K562 (cell line): ENCODE measurements around the gene CCDC85C. TPM values are rescaled to one million over a fixed set of nuclear protein-coding genes. Genes with fewer than 3 reads are reported as not detected.
A peak's percentile ranks its signal among the peaks of the same experiment; 100 is the strongest.

Experiments
- BACH1 ChIP-seq: fragments of 200-800 bp; sonication (Bioruptor generic); IDR thresholded peaks from 2 replicates; pipeline ENCODE4 v1.6.1; 2016; ENCODE audit warnings: missing genetic modification characterization, missing compliant biosample characterization
- CREB1 ChIP-seq, 2 experiments: sonication (generic) in 1 of 2; formaldehyde crosslinking in 1 of 2; IDR thresholded peaks; 2 replicates each; pipeline versions ENCODE4 v1.6.1 to v1.8.0; 2012 to 2022; ENCODE audit warnings: inconsistent platforms in 1 of 2, mild to moderate bottlenecking in 1 of 2, missing genetic modification reagents in 1 of 2, moderate library complexity in 1 of 2
- DIDO1 ChIP-seq: fragments of 450-650 bp; IDR thresholded peaks from 2 replicates; pipeline ENCODE4 v1.6.1; 2016; ENCODE audit warnings: low read depth, missing biosample characterization, missing genetic modification characterization
- GATAD2B ChIP-seq: fragments of 450-650 bp; IDR thresholded peaks from 2 replicates; pipeline ENCODE4 v1.6.1; 2017; ENCODE audit warnings: mild to moderate bottlenecking, borderline replicate concordance
- L3MBTL2 ChIP-seq: fragments of 450-650 bp; IDR thresholded peaks from 2 replicates; pipeline ENCODE4 v1.6.1; 2016; ENCODE audit warnings: mild to moderate bottlenecking, moderate library complexity
- LCOR ChIP-seq: sonication (generic); formaldehyde crosslinking; IDR thresholded peaks from 2 replicates; pipeline ENCODE4 v1.8.0; 2022; ENCODE audit warnings: mild to moderate bottlenecking, missing genetic modification reagents
- MAFK ChIP-seq: IDR thresholded peaks from 2 replicates; pipeline ENCODE4 v1.6.1; 2011; ENCODE audit warnings: low read length, improper control_type of control experiment
- MYC ChIP-seq, 2 experiments: fragments of 250-450 bp in 1 of 2; sonication (Bioruptor Pico) in 1 of 2; IDR thresholded peaks; 2 replicates each; pipeline versions ENCODE4 v1.5.1 to v1.6.1; 2012 to 2021; ENCODE audit warnings: low read depth in 2 of 2, borderline replicate concordance in 1 of 2, improper control_type of control experiment in 1 of 2, low read length in 1 of 2, mild to moderate bottlenecking in 1 of 2, moderate library complexity in 1 of 2
- NR2F6 ChIP-seq: fragments of 450-650 bp; formaldehyde crosslinking; IDR thresholded peaks from 2 replicates; pipeline ENCODE4 v1.4.0; 2020; ENCODE audit warnings: mild to moderate bottlenecking
- PHF8 ChIP-seq: fragments of 200-600 bp; sonication (generic); IDR thresholded peaks from 2 replicates; pipeline ENCODE4 v1.6.1; 2012; ENCODE audit warnings: mixed run types, mild to moderate bottlenecking, inconsistent platforms, low read length, moderate library complexity, borderline replicate concordance
- POLR2H ChIP-seq: IDR thresholded peaks from 2 replicates; pipeline ENCODE4 v1.6.1; 2016; ENCODE audit warnings: missing genetic modification characterization, low read depth, mild to moderate bottlenecking, control low read depth, missing compliant biosample characterization, moderate library complexity
- RBFOX2 ChIP-seq: fragments of 200-400 bp; formaldehyde crosslinking; IDR thresholded peaks from 2 replicates; pipeline ENCODE4 v1.6.1; 2017; ENCODE audit warnings: low read depth, mild to moderate bottlenecking, low read length, moderate library complexity
- SNIP1 ChIP-seq: fragments of 450-650 bp; IDR thresholded peaks from 2 replicates; pipeline ENCODE4 v1.7.1; 2017; ENCODE audit warnings: low read depth, mild to moderate bottlenecking
- TFAP4 ChIP-seq: sonication (generic); formaldehyde crosslinking; IDR thresholded peaks from 2 replicates; pipeline ENCODE4 v1.8.0; 2022; ENCODE audit warnings: missing genetic modification reagents, mild to moderate bottlenecking, moderate library complexity, borderline replicate concordance
- TSC22D4 ChIP-seq: fragments of 450-650 bp; IDR thresholded peaks from 2 replicates; pipeline ENCODE4 v1.6.1; 2016; ENCODE audit warnings: missing genetic modification characterization, missing biosample characterization, control low read depth
- ZC3H11A ChIP-seq: IDR thresholded peaks from 2 replicates; pipeline ENCODE4 v1.6.1; 2012; ENCODE audit warnings: low read depth, low read length, improper control_type of control experiment
- ZFP36 ChIP-seq: fragments of 150-350 bp; IDR thresholded peaks from 2 replicates; pipeline ENCODE4 v1.6.1; 2018; ENCODE audit warnings: low read length, low read depth; ENCODE audit not compliant: partially characterized antibody
- ZNF436 ChIP-seq: fragments of 250-450, 450-650 bp; sonication (Bioruptor Pico); formaldehyde crosslinking; IDR thresholded peaks from 2 replicates; pipeline ENCODE4 v1.7.0; 2020; ENCODE audit warnings: mild to moderate bottlenecking
- ZNF583 ChIP-seq: fragments of 250-450 bp; sonication (Bioruptor Pico); IDR thresholded peaks from 2 replicates; pipeline ENCODE4 v1.4.0; 2020
- polyA plus RNA-seq, 8 experiments: library from polyadenylated mRNA; depleted of rRNA in 4 of 8; stranded (reverse) in 5 of 8; unstranded in 3 of 8; fragments of >200 nt; fragmentation: Nextera tagmentation in 2 of 8; fragmentation: Illumina TruSeq in 1 of 8; extraction: Ambion mirVana in 2 of 8; extraction: Trizol in 1 of 8; gene quantifications; 2 replicates each; pipeline versions ENCODE4 v1.2.1 to v1.2.3, GENCODE V29; 2011 to 2014; ENCODE audit warnings: inconsistent platforms in 1 of 8, missing spikeins in 1 of 8
- total RNA-seq, 7 experiments: library from RNA; depleted of rRNA in 6 of 7; stranded (reverse); fragments of >200 nt in 6 of 7; fragmentation: Illumina TruSeq in 2 of 7; extraction: Trizol in 2 of 7; gene quantifications; 2 replicates each; pipeline versions ENCODE4 v1.2.1 to v1.2.3, GENCODE V29; 2011 to 2021; ENCODE audit warnings: low replicate concordance in 1 of 7
- TF ChIP-seq, protein P1 (sequence below): fragments of 200-400 bp; formaldehyde crosslinking; IDR thresholded peaks from 2 replicates; pipeline ENCODE4 v1.6.1; 2017; ENCODE audit warnings: mild to moderate bottlenecking, low read depth, low read length, moderate library complexity
- TF ChIP-seq, protein P2 (sequence below): fragments of 250-450 bp; sonication (Bioruptor Pico); IDR thresholded peaks from 2 replicates; pipeline ENCODE4 v1.9.0; 2021; ENCODE audit warnings: mild to moderate bottlenecking, inconsistent platforms

Gene CCDC85C
- total and polyA plus RNA-seq, 9 of the 15 experiments (the other 6 are each of a cell fraction or from before 2014, with no cell fraction given): 0.18 to 22.0 (median 6.3) TPM

- TF ChIP-seq, protein P1, sequence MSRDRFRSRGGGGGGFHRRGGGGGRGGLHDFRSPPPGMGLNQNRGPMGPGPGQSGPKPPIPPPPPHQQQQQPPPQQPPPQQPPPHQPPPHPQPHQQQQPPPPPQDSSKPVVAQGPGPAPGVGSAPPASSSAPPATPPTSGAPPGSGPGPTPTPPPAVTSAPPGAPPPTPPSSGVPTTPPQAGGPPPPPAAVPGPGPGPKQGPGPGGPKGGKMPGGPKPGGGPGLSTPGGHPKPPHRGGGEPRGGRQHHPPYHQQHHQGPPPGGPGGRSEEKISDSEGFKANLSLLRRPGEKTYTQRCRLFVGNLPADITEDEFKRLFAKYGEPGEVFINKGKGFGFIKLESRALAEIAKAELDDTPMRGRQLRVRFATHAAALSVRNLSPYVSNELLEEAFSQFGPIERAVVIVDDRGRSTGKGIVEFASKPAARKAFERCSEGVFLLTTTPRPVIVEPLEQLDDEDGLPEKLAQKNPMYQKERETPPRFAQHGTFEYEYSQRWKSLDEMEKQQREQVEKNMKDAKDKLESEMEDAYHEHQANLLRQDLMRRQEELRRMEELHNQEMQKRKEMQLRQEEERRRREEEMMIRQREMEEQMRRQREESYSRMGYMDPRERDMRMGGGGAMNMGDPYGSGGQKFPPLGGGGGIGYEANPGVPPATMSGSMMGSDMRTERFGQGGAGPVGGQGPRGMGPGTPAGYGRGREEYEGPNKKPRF: no peak
- TF ChIP-seq ZC3H11A: no peak
- TF ChIP-seq ZNF583: no peak
- TF ChIP-seq NR2F6 (CRISPR knock-in tag): no peak
- no peak for TF ChIP-seq LCOR (CRISPR knock-in tag)
- 0 out of 2 replicates have a peak, but pooled peaks have one; percentile 19 for TF ChIP-seq MYC (IDR thresholded peaks at IDR 0.05; ENCODE audit: low read depth, low read length)
- TF ChIP-seq MYC (CRISPR knock-in tag; IDR thresholded peaks at IDR 0.05; ENCODE audit: borderline replicate concordance, low read depth): no peak
- TF ChIP-seq PHF8: peak; percentile 58; the same call in 1 of the 2 replicates
- no peak for TF ChIP-seq TFAP4 (CRISPR knock-in tag)
- no peak for TF ChIP-seq ZNF436 (CRISPR knock-in tag)
- TF ChIP-seq, protein P2, sequence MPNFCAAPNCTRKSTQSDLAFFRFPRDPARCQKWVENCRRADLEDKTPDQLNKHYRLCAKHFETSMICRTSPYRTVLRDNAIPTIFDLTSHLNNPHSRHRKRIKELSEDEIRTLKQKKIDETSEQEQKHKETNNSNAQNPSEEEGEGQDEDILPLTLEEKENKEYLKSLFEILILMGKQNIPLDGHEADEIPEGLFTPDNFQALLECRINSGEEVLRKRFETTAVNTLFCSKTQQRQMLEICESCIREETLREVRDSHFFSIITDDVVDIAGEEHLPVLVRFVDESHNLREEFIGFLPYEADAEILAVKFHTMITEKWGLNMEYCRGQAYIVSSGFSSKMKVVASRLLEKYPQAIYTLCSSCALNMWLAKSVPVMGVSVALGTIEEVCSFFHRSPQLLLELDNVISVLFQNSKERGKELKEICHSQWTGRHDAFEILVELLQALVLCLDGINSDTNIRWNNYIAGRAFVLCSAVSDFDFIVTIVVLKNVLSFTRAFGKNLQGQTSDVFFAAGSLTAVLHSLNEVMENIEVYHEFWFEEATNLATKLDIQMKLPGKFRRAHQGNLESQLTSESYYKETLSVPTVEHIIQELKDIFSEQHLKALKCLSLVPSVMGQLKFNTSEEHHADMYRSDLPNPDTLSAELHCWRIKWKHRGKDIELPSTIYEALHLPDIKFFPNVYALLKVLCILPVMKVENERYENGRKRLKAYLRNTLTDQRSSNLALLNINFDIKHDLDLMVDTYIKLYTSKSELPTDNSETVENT (CRISPR knock-in tag): peak; percentile 55; the same call in 1 of the 2 replicates
- TF ChIP-seq SNIP1: no peak
- no peak for TF ChIP-seq ZFP36
- TF ChIP-seq L3MBTL2: 0 out of 2 replicates have a peak, but pooled peaks have one; percentile 30
- TF ChIP-seq POLR2H (tag): no peak
- TF ChIP-seq RBFOX2: peak; percentile 41; the same call in 1 of the 2 replicates
- no peak for TF ChIP-seq CREB1 (IDR thresholded peaks at IDR 0.05)
- no peak for TF ChIP-seq CREB1 (CRISPR knock-in tag; IDR thresholded peaks at IDR 0.05)
- TF ChIP-seq BACH1: no peak
- TF ChIP-seq TSC22D4 (tag): no peak
- 0 out of 2 replicates have a peak, but pooled peaks have one; percentile 1 for TF ChIP-seq MAFK
- TF ChIP-seq DIDO1 (tag): no peak
- TF ChIP-seq GATAD2B: 0 out of 2 replicates have a peak, but pooled peaks have one; percentile 53
These were observed 123.8 kb downstream of the CCDC85C start, which contains the start of gene SETD3 (continued) for GRCh38 chr14:99479906-99480869.
